ENCODE results near the gene TBC1D19.
"Not testable (repeated sequence)": the region's sequence is repeated elsewhere in the genome, so short reads cannot be mapped to it uniquely, and the experiment has no call there.

TBC1D19 gene

DNA sequence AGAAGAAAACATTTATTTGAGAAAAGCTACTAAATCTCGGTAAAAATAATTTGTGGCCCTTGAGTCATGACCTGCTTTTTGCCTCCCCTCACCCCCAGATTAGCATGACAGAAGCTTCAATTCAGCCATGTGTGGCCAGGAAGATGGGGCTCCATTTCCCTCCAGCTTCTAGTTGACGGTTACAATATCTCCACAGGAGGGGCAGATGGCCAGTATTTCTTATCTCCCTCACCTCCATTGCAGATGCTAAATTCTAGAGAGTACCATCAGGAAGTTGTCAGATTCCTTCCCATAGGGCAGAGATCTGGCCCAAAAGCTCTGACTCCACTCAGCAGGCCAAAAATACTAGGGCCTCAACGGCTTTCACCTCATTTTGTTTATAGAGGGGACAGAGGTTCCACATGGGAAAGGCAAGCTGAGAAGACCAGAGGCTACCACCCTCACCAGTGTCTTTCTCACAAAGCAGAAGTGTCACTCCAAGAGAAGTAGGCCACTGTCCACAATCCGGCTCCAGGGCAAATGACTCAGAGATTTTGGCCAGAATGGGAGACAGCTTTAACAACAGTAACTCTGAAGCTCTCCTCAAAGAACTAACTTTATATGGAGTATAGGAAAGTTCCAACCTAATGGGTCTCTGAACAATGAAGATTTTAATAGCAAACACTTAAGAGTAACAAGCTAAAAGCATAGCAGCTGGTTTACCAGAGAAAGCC lies 108.3 kb downstream of the TBC1D19 start:
- peak; percentile 10 for DNase-seq

DNA sequence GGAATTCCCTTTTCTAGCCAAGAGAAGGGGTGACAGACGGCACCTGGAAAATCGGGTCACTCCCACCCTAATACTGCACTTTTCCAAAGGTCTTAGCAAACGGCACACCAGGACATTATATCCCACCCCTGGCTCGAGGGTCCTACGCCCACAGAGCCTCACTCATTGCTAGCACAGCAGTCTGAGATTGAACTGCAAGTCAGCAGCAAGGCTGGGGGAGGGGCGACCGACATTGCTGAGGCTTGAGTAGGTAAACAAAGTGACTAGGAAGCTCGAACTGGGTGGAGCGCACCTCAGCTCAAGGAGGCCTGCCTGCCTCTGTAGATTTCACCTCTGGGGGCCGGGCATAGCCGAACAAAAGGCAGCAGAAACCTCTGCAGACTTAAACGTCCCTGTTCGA lies 110.2 kb downstream of the TBC1D19 start:
- DNase-seq, result not testable (repeated sequence)

DNA sequence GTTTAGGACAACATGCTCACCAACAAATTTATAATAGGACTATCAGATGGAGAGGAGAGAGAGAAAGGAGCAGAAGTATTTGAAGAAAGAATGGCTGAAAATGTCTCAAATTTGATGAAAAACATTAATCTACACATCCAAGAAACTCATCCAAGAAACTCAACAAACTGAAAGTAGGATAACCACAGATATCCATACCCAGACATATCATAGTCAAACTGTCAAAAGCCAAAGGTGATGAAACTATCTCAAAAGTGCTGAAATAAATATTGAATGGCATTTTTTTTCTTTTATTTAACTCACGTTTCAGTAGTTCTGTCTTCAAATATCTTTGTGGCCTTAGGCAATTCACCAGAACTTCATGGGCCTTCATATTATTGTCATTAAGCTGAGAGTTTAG lies 116.2 kb downstream of the TBC1D19 start:
- no peak for DNase-seq

DNA sequence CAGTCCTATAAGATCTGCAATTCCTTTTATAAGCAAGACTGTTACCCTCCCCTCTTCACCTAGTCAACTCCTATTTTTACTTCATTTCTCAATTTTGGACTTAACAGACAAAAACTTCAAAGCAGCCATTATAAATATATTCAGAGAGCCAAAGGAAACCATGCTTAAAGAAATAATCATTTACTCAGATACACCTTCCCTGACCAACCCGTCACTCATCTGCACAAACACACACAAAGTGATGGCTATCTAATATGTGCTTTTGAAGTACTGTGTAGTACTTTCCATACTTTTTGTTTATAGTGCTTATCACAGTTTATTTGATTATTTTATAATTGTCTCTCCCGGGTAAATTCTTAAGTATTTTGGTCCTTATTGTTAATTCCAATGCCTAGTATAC lies 117.2 kb downstream of the TBC1D19 start:
- DNase-seq, result no peak

DNA sequence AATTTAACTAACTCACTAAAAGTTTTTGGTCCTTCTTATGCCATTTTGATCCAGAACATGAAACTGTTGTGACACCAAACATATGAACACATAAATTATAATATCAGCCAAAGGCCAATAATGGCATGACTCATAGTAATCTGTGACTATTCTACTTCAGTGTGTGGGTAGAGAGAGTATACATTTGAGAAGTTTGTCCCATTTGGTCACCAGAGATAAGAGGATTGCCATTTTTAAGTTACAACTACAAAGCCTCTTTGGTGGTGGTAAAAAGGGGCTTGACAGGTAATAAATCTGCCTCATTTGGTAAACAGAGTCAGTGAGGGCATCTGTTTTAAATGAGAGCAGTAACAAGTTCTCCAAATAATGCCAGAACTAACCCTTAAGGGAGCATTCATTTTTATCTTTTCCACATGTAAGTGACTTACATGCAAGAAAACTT lies 117.9 kb downstream of the TBC1D19 start:
- no peak for DNase-seq

DNA sequence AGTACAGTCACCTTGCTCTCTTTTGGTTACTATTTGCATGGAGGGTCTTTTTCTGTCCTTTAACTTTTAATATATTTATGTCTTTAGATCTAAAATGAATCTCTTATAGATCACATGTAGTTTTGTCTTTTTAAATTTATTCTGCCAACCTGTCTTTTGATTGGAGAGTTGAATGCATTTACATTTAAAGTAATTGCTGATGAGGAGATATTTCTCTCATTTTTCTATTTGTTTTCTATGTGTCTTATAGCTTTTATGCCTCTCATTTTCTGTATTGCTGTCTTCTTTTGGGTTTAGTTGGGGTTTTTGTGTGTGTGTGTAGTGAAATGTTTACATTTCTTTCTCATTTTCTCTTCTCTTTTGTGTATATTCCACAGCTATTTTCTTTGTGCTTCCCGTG lies 123.5 kb downstream of the TBC1D19 start:
- DNase-seq, result no peak

DNA sequence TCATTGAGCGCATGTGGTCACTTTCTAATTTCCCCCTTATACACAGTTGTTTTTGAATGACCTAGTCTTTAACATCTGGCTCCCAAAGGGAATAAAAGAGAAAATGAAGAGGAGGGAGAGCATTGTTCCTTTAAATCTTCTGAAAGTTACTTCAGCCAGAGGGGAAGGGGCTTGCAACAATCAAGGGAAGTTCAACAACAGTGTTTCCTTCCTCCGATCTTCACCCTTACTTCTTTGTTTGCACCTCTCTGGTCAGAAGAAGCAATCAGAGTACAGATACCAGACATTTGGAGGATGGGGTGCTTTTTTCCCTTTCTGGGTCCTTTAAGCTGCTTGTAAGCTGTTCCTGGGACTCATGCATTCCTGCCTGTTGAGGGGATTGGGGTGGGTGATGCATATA lies 125.4 kb downstream of the TBC1D19 start:
- no peak for DNase-seq

DNA sequence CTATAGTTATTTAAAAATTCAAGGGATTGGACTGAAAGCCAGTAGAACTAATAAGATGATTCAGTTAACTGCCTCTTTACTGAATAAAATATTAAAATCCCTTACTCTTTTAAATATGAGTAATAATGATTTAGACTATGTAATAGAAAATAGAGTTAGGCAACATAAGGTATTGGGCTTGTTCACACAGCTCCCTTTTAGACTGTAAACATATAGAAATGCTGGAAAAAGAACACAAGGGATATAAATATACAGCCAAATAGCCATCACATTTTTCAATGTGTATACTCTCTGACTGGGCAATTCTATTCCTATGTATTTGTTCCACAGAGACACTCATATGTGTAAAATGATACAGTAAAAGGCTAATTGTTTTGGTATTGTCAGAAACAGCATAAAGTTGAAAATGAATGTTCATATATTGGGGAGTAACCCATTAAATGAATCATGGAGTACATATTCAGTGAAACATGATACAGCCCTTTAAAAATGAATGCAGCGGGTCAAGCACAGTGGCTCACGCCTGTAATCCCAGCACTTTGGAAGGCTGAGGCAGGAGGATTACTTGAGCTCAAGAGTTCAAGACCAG lies 129.8 kb downstream of the TBC1D19 start:
- DNase-seq, result no peak

DNA sequence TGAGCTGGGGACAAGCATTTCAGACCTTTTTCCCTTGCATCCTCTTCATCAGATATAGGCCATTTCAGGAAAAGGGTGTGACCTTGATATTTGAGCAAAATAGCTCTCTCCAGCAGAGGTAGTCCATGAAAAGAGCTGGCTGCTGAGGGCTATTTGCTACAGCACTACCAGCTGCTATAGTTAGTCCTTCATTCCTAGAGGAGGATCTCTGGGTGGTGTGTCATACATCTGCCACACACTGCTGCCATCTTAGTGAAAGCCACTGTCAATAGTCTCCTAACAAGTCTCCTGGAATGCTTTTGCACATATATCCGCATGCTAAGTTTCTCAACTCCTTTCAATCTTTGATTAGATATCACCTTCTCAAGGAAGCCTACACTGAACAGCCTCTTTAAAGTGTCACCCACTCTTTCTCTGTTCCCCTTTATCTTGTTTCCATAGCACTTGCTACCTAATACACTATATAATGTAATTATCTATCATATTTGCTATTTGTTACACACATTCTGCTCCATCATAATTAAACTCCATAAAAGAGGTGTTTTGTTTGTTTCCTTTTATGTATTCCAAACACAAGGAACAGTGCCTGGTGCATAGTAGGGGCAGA lies 131.9 kb downstream of the TBC1D19 start:
- DNase-seq, result no peak

DNA sequence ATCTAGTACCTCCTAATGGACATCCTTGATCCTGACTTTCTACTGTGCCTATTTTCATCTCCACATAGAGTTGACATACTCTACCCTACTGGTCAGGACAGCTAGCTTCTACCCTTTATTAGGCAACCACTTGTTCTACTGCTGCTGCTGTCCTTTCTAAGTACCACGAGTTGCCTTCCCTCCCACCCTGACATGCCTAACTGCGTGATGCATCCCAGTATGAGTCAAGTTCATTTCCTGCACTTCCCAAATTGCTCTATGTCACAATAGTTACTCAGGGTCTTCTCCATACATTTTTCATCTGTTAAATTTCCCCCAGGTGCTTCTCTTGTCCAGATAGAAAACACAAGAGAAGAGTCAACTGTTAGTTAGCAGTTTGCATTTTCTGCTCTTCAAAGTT lies 133.4 kb downstream of the TBC1D19 start:
- DNase-seq, result no peak

DNA sequence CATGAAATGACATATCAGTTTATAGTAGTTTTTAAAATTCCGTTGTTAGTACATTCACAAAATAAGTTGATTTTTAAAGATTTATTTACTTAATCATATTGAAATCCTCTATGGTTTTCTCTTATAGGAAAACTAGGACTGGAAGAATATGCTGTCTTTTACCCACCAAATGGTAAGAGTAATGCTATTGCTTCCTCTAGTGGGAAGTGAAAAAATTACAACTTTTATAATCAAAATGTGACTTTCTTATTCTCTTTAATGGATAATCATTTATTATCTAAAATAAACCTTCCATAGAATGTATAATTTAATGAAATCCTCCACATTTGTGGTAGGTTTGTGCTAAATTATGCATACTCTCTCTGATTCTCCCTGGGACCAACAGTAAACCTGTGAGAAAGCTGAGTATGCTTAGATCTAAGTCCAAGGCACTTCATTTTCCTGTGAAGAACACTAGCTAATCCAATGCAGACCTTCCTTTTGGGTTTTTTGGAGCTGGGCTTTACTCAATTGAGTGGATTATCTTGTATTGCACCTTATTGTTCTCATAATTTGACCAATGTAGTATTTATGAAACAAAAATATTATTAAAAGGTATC lies 136.2 kb downstream of the TBC1D19 start:
- DNase-seq, result peak; percentile 18

DNA sequence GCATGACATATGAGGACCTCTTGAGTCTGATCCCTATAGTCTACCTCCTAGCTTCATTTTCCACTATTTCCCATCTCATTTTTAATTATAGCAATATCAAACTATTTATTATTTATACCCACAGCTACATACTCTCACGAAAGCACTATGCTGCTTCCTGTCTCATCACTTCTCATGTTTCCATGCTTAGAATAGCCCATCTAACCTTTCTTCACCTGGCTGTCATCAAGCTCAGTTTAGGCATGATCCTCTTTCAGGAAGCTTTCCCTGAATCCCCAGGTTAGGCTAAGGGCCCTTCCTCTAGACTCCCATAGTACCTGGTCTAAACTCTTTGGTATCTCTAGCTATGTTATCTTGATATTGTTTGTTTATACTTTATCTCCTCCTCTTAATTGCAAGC lies 137.8 kb downstream of the TBC1D19 start:
- no peak for DNase-seq

DNA sequence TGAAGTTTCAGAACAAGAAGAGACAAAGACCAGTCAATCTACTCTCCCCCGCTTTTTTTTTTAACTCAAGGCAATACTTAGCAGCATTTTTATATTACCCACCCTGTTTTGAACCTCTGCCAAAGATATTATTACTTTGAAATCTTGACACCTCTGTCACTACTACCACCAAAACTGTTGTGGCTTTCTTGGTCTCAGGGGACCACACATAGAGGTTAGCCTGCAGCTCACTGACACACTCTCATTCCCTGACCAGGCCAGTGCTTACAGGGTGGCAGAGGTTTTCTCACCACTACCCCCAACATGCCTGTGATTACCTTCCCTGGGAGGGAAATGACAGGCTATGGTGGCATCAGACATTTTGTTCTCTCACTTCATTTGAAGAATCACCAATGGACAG lies 139.3 kb downstream of the TBC1D19 start:
- DNase-seq, result no peak

DNA sequence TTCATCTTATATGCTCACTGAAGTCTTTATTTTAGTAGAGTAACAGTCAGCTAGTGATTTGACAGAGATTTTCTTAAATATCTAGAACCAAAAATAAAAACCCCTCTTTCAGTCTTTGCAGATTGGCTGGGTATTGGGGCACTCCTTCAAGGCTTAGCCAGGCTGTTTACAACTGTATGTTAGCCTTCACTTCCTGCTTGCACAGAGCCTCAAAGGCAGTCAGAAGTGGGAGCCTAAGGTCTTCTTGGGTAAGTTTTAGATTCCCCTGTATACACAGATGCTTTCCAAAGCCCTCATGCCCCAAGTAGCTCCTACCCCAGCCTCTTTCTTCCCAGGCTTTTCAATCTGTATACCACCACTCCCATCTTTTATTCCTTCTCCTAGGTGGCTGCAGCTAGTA lies 140.7 kb downstream of the TBC1D19 start:
- no peak for DNase-seq

DNA sequence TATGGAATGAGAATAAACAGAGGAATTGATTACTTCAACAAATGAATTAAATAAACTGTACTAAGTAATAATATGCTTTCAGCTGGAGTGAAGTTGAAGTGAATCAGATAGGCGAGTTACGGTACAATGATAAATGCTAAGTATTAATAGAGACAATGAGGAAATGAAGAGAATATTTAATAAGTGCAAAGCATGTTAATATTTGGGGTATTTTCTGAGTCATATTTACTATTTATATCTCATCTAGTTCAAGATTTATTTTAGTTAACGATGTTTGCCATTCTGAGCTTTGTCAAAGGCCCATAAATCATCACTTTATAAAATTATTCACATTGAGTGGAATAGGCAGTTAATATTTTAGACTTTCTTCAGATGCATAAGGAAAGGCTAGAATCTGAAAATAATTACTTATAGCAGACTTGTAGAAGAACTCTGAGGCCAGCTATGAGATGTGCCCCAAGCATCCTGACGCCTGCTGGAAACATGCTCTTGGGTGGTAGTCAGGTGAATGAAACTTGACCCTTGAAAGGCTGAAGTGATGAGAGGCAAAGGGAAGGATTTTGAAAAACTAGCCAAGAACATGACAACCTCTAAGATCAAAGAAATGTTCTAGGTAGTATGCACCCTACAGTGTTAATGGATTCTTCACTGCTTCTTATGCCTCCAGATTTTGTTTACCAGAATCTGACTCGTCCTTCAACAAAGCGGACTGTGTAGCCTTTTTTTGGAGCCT lies 142.9 kb downstream of the TBC1D19 start:
- DNase-seq, result no peak

DNA sequence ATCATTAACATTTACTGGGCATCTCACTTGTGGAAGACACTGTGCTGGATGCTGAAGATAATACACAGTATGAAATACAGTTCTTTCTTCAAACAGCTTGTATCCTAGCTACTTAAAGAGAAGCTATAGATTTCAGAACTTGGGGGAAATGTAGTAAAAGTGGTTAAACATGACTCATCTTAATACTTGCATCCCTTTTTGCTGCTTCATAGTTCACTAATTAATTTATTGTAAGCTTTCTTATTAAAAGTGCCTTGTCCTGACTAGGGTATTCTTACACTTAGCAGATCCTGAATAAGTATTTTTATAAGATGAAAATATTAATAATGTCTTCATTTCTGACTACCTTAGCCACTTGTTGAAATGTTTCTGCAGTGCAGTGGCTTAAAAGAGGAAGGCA lies 144.0 kb downstream of the TBC1D19 start:
- peak; percentile 34 for DNase-seq

DNA sequence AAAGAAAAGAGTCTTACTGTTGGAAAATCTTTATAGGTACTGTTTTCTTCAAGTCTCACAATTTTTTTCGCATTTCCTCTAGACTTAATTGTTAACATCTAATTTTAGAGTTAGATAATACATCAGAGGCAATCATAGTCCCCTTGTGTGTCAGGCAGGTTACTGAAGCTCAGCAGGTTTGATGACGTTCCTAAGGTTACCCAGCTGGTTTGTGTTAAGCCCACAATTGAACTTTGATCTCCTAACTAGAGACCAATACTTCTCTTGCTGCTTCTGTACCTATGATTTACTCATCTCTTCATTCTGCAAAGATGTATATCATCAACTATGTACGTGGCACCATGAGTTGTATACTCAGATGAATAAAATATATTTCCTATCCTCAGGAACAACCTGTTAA lies 145.1 kb downstream of the TBC1D19 start:
- no peak for DNase-seq

DNA sequence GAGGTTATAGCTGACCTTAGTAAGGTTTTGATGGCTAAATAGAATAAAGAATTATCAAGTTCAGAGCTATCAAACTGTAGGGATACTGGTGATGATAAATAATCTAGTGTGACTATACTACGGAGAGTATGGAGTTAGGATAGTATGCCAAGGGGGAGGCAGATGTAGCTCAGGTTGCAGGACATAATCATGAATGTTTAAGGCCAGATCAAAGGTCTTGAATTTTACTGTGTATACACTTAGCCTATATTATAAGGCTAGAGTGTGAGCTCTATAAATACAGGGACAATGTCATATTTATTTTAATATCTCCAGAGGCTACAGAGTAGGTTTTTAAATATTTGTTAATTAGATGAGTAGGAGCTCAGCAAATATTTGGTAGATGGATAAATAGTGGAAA lies 145.7 kb downstream of the TBC1D19 start:
- no peak for DNase-seq

DNA sequence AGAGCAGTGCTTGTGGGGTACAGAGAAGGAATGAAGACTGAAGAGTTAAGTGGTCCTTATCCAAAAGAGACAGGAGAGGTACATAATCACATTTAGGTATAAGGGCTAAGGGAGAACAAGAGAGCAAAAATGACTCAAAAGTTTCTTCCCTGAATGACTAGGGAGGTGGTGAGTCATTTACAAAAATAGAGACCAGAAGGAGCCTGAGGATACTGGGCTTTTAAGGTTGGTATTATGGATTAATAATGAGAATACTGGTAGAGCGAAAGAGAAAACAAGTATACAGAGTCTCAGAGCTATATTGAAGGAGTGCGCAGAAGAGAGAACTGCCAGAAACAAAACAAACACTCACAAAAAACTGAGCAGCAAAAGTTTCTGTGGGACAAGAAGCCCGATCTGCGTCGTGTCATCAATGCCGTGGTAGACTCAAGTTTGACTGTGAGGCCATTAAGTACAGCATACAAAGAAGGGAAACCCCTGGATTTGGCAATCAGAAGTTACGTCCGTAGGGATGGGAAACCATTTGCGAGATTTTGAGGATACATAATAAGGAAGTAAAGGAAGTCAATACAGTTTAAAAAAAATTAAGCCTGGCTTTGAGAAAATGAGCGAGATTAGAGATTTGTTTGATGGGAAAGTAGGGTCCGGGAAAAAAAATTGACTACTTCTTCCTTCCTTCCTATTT lies 147.6 kb downstream of the TBC1D19 start:
- no peak for DNase-seq

DNA sequence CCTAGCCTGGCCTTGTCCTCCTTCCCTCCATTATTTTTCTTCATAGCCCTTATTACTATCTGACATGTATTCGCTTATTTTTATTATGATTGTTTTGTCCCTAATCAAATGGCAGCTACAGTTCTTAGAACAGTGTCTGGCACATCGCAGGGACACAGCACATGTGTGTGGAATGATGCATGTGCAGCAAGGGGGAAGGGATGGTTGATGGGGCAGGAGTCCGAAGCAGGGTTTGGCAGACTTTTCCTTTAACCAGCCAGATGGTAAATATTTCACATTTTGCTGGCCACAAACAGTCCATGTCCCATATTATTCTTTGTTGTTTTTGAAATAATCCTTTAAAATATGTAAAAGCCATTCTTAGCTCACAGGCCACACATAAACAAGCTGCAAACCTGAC lies 148.5 kb downstream of the TBC1D19 start:
- no peak for DNase-seq

DNA sequence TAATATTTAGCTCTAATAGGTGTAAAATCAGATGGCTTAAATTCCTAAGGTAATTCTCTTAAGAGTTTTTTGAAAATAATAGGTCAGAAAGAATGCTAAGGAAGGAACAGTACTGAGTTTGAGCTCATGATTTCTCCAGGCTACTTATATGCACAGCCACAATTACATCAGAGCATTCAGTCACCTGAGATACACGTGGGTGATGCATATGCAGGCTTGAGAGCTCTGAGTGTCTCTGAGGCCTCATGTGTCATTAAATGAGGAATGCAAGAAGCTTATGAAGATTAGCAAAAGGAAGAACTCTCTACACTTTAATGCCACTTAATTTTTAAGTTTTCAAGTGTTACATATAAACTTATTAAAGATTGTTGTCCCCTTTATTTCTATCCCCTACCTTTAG lies 152.7 kb downstream of the TBC1D19 start:
- DNase-seq, result no peak

DNA sequence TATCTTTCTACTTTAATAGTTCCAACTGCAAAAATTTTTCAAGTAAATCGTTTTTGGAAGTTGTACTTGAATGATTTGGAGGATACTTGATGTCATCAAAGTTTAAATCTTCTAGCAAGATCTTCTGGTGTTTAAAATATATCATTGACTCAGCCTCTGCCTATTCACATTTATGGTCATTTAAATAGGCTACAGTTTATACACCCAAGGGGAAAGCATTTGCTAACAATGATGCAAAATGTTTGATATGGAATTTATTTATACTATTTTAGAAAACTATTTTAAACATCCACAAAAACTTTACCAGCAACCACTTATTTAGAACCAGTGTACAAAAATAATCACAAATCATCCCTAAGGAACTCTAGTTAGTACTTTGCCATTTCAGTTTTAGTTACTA lies 153.5 kb downstream of the TBC1D19 start:
- DNase-seq, result no peak

DNA sequence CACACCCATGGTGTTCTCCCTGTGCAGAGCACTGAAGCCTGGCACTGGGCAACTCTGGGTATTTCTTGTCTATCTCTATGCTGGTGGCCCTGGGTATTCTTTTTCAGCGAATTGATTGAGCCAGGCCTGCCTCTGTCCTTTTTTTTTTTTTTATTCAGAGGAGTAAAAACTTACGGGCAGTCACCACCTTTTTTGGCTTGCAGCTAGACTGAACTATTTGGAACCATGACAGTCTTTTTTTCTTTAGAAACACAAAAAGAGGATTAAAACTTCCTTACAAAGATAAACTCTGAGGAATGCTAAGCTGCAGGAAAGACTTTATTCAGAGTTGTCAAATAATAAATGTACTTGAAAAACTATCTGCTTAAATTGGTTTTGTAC lies 157.6 kb downstream of the TBC1D19 start:
- no peak for DNase-seq
